ENCODE results near the gene RALGAPA2. TPM values are rescaled to one million over a fixed set of nuclear protein-coding genes. Genes with fewer than 3 reads are reported as not detected.

RALGAPA2 gene
- polyA plus RNA-seq, 1 donor from 2014 or later = 21.8 TPM

DNA sequence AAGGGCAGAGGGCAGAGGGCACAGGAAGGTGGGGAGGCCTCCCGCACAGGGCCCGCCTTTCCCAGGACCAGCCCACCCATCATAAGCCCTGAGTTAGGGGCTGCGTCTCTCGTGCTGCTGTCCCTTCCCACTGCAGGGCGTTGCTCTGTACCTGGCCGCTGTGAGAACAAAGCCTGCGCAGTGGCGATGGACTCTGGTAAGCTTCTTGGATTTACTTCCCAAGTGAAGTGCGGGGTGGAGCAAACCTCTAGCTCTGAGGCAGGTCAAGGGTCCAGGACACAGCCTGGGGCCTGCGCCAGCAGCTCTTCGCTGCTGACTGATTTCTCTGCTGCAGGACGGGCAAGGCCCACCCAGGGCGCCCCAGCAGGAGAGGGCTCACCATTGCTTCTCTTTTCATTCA is 320.7 kb downstream of the RALGAPA2 start:
- Histone ChIP-seq H3K27ac (ENCODE audit: low read length) (no peak overlapping the region), H3K27me3 (ENCODE audit: insufficient read depth, low read depth, low read length) (no peaks in the 10 kb centered on the region), H3K79me2 (replicated peaks; ENCODE audit: insufficient read depth, low read length) (no peaks in the 10 kb centered on the region), H4K20me1 (ENCODE audit: insufficient read depth) (no peaks in the 10 kb centered on the region), H2AFZ (ENCODE audit: low read depth, low read length) (no peak overlapping the region), H3K9me2 (ENCODE audit: insufficient read depth, low read length) (no peaks in the 10 kb centered on the region), H3F3A (ENCODE audit: insufficient read depth, low read length, poor library complexity, severe bottlenecking) (no peaks in the 10 kb centered on the region), H3K4me2 (ENCODE audit: low read length) (no peak overlapping the region), H3K4me3 (ENCODE audit: low read length) (no peak overlapping the region), H3K36me3 (ENCODE audit: insufficient read depth, low read length) (no peaks in the 10 kb centered on the region), H3K9ac (ENCODE audit: low read length) (no peak overlapping the region), H3K9me3 (ENCODE audit: low read length) (no peaks in the 10 kb centered on the region)
- TF ChIP-seq SMC3 (conservative IDR thresholded peaks at IDR 0.05; ENCODE audit: poor library complexity) (no peak), EZH2 (IDR thresholded peaks at IDR 0.05; ENCODE audit: borderline replicate concordance, insufficient read depth, low read length, poor library complexity, severe bottlenecking) (no peak), RAD21 (conservative IDR thresholded peaks at IDR 0.05) (no peak), EP300 (conservative IDR thresholded peaks at IDR 0.05; ENCODE audit: poor library complexity, severe bottlenecking) (no peak), MXI1 (conservative IDR thresholded peaks at IDR 0.05; ENCODE audit: poor library complexity, severe bottlenecking) (no peak), CTCF (IDR thresholded peaks at IDR 0.05; ENCODE audit: poor library complexity, severe bottlenecking) (no peak)

DNA sequence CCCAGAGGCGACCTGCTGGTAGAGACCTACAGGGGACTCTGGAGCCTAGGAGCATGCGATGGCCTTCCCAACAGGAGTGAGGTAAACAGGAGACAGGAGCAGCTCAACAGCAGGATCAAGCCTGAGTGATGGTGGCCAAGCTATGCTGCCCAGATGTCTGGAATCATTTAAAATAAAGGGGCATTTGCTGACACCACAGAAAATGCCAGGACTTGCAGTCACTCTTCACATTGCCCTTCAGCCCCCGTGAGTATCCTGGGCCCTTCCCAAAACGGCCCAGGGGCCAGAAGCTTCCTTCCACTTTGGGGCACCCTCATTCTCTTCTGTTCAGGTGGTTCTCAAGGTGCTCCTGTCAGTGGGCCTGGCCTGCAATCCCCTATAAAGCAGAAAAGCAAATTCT is 321.3 kb downstream of the RALGAPA2 start:
- Histone ChIP-seq H3K4me2 (ENCODE audit: low read length) (no peak overlapping the region), H3K79me2 (replicated peaks; ENCODE audit: insufficient read depth, low read length) (no peaks in the 10 kb centered on the region), H3K36me3 (ENCODE audit: insufficient read depth, low read length) (no peaks in the 10 kb centered on the region), H2AFZ (ENCODE audit: low read depth, low read length) (no peak overlapping the region), H4K20me1 (ENCODE audit: insufficient read depth) (no peaks in the 10 kb centered on the region), H3F3A (ENCODE audit: insufficient read depth, low read length, poor library complexity, severe bottlenecking) (no peaks in the 10 kb centered on the region), H3K9me2 (ENCODE audit: insufficient read depth, low read length) (no peaks in the 10 kb centered on the region), H3K9me3 (ENCODE audit: low read length) (no peaks in the 10 kb centered on the region), H3K9ac (ENCODE audit: low read length) (no peak overlapping the region), H3K27ac (ENCODE audit: low read length) (no peak overlapping the region), H3K4me3 (ENCODE audit: low read length) (no peak overlapping the region), H3K27me3 (ENCODE audit: insufficient read depth, low read depth, low read length) (no peaks in the 10 kb centered on the region)
- TF ChIP-seq EP300 (conservative IDR thresholded peaks at IDR 0.05; ENCODE audit: poor library complexity, severe bottlenecking) (no peak), CTCF (IDR thresholded peaks at IDR 0.05; ENCODE audit: poor library complexity, severe bottlenecking) (no peak), TAF1 (IDR thresholded peaks at IDR 0.05; ENCODE audit: low read depth) (no peak), REST (IDR thresholded peaks at IDR 0.05; ENCODE audit: borderline replicate concordance) (no peak), SMC3 (conservative IDR thresholded peaks at IDR 0.05; ENCODE audit: poor library complexity) (no peak), MXI1 (conservative IDR thresholded peaks at IDR 0.05; ENCODE audit: poor library complexity, severe bottlenecking) (no peak), EZH2 (IDR thresholded peaks at IDR 0.05; ENCODE audit: borderline replicate concordance, insufficient read depth, low read length, poor library complexity, severe bottlenecking) (no peak), POLR2AphosphoS5 (IDR thresholded peaks at IDR 0.05) (no peak), RAD21 (conservative IDR thresholded peaks at IDR 0.05) (no peak)

Data from neural cell (in vitro differentiated cells).